Myocyte (in vitro differentiated cells): ENCODE data around the gene CYB5B. TPM values are rescaled to one million over a fixed set of nuclear protein-coding genes. Genes with fewer than 3 reads are reported as not detected.

Experiments used
- DNase-seq: peaks from one replicate; pipeline ENCODE4 v3.0.0-alpha.2; 2012; ENCODE audit warnings: low read depth
- total RNA-seq: library from RNA; depleted of rRNA; stranded (reverse); fragments of >200 nt; gene quantifications from 2 replicates; pipeline ENCODE4 v1.2.3, GENCODE V29; 2014

Gene CYB5B
- total RNA-seq, 1 donor from 2014 or later, result 220 TPM

DNA sequence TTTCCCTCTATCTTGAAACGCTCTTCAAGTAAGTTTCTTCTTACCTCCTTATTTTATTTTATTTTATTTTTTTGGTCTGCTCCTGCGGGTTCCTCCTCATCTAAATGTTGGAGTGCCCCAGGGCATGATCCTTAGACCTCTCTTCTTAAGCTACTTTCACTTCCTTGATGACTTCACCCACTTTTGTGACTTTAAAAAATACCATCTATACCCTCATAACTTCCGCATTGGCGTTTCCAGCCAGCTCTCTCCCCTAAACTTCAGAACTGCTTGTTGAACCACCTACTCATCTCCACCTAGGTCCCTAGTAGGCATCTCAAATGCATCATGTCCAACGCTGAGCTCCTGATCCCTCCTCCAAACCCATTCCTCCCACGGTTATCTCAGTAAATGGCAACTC lies 89.9 kb downstream of the CYB5B start:
- no peak for DNase-seq

Other genes starting within 250 kb of the CYB5B start
- 21.3 and 28.9 TPM in 2 replicates for gene SNTB2, start 237.5 kb upstream of the CYB5B start, total RNA-seq
- gene VPS4A, start 113.3 kb upstream of the CYB5B start, total RNA-seq, result 32.8 and 33.7 TPM in 2 replicates
- 34.2 and 53.8 TPM in 2 replicates for gene PDF, start 94.0 kb upstream of the CYB5B start, total RNA-seq
- gene COG8, start 85.1 kb upstream of the CYB5B start, total RNA-seq, result 55.0 and 68.6 TPM in 2 replicates
- gene NIP7, start 84.8 kb upstream of the CYB5B start, total RNA-seq, result 20.5 and 22.9 TPM in 2 replicates
- gene TMED6, start 72.8 kb upstream of the CYB5B start, total RNA-seq, result 0.36 TPM in 1 of 2 replicates, not detected in the other
- 15.6 and 18.0 TPM in 2 replicates for gene TERF2, start 38.6 kb upstream of the CYB5B start, total RNA-seq
- 23.6 and 35.2 TPM in 2 replicates for gene NFAT5, start 141.3 kb downstream of the CYB5B start, total RNA-seq